ENCODE measurements around the gene SLC25A12.
"Not testable (repeated sequence)": the region's sequence is repeated elsewhere in the genome, so short reads cannot be mapped to it uniquely, and the experiment has no call there.

SLC25A12 gene, protein sequence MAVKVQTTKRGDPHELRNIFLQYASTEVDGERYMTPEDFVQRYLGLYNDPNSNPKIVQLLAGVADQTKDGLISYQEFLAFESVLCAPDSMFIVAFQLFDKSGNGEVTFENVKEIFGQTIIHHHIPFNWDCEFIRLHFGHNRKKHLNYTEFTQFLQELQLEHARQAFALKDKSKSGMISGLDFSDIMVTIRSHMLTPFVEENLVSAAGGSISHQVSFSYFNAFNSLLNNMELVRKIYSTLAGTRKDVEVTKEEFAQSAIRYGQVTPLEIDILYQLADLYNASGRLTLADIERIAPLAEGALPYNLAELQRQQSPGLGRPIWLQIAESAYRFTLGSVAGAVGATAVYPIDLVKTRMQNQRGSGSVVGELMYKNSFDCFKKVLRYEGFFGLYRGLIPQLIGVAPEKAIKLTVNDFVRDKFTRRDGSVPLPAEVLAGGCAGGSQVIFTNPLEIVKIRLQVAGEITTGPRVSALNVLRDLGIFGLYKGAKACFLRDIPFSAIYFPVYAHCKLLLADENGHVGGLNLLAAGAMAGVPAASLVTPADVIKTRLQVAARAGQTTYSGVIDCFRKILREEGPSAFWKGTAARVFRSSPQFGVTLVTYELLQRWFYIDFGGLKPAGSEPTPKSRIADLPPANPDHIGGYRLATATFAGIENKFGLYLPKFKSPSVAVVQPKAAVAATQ

DNA sequence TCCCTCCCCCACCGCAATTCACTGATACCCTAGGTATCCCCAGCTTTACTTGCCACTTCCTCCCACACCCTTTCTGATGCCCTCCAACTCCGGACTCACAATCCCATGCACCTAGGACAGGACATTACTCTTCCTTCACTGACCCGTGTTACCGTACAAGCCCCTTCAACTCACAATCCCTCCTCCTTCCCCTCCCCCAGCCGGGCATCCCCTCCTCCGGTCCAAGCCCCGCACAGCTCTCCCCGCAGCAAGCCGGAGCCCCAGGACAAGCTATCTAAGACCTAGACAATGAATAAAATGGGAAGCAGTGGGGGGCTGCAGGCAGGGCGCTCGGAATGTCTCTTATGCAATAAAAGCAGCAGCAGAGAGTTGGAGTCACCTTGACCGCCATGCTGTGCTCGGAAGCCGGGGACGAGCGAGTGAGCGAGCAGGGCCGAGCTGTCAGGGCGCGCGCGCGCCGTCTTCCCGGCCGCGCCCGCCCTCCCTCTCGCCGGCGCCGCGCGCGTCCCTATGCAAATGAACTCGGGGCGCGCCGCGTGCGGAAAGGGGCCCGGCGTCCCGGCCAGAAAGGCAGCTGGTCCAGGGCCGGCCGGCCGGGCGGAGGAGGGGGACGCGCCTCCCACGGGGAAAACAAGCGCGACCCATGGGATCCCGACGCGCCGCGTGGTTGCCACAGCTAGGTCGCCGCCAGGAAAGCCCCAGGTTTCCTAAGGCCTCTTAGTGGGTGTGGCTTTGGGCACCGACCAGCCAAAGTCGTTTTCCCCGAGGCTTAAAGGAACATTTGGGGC, at the start of gene SLC25A12:
Gene SLC25A12 (minus strand): TSS at position 421 of the 788 bp plus-strand sequence. CDS start 30 bp downstream, at position 391.
- DNase-seq = peak; percentile 60

DNA sequence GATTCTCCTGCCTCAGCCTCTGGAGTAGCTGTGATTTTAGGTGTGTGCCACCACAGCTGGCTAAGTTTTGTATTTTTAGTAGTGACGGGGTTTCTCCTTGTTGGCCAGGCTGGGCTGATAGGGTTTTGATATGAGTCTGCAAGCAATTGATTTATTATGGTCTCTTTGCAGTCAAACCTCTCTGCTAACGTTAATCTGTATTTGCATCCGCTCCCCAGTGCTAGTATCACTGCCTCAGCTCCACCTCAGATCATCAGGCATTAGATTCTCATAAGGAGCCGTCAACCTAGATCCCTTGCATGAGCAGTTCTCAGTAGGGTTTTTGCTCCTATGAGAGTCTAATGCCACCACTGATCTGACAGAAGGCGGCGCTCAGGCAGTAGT, 47.3 kb upstream of the SLC25A12 start:
- no peak for DNase-seq

GRCh38 chr2:171939743-171940071, 45.7 kb upstream of the SLC25A12 start:
- DNase-seq = no peak

DNA sequence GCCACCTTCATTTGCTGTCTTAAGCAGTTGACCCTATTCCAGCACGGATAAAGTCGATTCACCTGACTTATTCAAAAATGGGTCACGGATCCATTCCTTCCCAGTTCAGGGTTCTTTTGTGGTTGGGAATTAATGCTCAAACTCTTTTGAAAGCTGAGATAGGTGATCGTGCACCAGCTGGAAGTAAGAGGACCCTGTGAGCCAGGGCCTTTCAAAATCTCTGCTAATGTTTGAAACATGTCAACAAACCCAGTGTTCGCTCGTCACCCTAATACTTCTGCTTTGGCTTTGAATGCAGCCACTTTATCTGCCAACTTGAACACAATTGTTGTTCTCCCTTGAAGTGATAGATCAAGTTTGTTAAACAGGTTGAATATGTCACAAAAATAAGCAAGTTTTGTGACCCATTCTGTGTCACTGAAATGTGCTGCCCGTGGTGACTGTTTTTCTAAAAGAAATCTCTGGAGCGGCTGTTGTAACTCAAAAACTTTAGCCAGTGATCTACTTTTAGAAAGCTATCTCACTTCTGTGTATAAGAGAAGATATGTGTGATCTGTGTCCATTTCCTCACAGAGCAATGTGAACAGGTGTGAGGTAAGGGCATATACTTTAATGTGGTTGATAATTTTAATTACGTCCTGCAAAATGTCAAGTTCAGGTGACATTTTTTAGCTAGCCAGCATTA, 45.2 kb upstream of the SLC25A12 start:
- DNase-seq = no peak

- no peak for DNase-seq
Measured at GRCh38 chr2:171930385-171930784, 36.3 kb upstream of the SLC25A12 start.

DNA sequence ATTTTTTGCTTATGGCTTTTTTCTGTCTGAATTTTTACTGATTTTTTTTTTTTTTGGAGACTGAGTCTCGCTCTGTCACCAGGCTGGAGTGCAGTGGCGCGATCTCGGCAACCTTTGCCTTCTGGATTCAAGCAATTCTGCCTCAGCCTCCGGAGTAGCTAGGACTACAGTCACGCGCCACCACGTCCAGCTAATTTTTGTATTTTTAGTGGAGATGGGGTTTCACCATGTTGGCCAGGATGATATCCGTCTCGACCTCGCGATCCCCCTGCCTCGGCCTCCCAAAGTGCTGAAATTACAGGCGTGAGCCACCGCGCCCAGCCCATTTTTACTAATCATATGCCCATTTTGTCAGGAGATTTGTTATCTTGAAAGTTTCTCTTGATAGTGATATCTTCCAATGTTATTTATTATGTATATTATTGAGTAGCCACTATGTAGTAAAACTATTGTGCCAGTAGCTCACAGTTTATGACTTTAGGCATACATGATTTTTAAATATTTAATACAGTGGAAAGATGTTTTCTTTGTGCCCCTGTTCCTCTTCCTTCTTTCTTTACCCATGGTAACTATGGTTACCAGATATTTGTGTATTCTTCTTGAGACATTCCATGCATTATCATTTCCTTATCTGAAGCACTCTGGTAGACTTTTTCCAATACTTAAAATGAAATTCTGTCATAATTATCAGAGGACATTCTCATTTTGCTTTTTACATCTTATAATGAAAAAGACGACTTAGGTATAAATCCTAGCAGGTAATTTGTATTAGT, 30.3 kb upstream of the SLC25A12 start:
- no peak for DNase-seq

GRCh38 chr2:171923206-171923605, 29.2 kb upstream of the SLC25A12 start:
- DNase-seq = no peak

DNA sequence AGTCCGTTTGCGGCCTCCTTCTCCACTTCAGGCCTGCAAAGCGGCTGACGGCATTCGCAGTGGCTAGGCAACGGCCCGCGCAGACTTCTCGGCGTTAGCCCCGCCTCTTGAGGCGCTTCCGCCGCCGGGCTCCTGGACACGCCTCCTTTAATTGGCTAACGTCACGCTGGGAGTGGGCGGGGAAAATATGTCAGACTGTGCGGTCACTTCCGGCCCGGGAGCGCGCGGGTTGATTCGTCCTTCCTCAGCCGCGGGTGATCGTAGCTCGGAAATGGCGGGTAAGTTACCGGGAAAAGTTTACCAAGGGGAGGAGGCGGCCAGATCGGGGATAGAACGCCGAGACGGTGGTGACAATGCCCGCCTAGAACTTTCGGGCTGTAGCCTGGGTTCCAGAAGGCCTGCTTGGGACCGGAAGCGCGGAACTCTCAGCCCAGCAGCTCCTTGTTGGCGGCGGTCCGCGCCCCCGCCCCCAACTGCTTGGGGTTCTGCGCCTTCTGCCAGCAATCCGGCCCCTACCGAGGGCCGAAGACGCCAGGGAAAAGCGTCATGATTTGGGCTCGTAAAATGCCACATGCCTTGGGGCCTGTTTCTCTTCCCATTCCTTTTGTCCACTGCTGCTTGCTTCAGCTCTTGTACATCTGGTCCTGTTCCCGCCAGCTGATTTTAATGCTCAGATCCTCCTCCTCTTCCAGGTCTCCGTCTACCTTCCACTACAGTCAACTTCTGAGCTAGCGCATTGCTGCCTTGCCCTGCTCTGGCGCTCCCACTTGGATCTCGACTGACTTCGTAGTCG, 28.4 kb upstream of the SLC25A12 start, which contains the start of gene HAT1:
Gene HAT1 (plus strand): TSS at position 232 of the 793 bp plus-strand sequence. CDS start 40 bp downstream, at position 272.
- DNase-seq = peak; percentile 88

DNA sequence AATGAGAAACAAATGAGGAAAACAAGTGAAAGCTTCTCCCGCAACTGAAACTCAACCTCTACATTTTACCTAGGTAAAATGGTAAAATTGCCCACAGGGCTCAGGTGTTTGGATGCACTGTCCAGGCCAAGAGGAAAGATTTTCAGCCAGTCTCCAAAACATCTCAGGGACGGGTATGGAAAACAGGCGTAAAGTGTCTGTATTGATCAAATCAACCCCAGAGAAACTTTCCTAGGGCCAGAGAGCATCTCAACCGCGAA, 27.9 kb upstream of the SLC25A12 start:
- DNase-seq = no peak

DNA sequence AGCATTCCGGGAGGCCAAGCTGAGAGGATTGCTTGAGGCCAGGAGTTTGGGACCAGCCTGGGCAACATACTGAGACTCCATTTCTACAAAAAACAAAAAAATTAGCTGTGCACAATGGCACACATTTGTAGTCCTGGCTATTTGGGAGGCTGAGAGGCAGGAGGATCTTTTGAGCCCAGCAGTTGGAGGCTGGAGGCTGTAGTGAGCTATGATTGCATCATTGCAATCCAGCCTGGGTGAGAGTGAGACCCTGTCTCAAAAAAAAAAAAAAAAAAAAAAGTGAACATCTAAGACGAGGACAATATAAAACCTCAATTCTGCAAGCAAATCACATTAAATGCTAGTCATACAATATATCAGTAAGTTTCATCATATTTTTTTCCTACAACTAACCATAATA, 25.4 kb upstream of the SLC25A12 start:
- DNase-seq = no peak

DNA sequence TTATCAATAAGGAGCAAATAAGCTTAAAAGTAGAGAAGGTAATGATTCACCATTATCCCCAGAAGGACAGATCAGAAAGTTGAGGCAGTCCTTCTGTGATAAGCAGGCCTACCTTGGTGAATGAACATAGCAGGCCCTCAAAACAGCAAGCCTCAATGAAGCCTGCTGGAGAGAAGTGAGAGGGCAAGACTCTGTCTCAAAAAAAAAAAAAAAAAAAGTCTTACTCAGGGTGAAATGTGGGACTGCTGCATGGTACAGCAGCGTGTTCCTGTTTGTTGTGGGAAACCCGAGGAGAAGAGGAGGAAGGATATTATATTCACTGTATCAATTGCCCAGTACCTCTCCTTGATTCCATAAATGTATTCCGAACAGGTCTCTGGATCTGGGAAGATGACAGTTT, 19.5 kb upstream of the SLC25A12 start:
- DNase-seq = no peak

GRCh38 chr2:171910494-171910893, 16.4 kb upstream of the SLC25A12 start:
- DNase-seq = no peak

DNA sequence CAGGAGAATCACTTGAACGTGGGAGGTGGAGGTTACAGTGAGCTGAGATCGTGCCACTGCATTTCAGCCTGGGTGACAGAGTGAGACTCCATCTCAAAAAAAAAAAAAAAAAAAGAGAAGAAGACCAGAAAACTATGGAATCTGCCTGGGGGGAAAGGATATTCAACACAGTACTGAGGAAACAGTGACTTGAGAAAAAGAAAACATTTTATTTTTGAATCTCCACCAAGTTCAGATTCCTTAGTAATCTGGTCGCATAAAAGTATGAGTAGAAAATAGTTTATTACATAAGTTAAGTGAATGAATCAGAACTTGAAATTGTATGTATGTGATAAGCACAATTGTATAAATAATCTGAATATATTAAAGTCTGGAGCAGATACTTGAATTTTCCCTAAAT, 15.2 kb upstream of the SLC25A12 start:
- no peak for DNase-seq

DNA sequence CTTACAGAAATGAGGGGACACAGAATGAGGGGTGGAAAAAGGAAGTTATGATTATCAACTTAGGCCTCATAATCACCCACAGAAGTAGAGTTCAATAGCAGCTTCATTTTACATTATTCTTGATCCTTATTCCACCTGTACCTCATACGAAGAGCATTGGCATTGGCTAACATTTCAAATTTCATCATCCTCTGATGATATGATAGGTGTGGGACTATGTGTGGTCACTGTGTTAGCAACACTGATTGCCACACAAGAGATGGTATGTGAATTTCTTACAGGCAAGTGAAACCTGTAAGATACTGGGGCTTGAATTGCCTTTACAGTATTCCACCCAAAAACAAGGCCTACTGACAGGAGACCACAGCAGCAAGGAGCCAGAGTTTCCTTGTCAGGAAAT, 14.2 kb upstream of the SLC25A12 start:
- no peak for DNase-seq

DNA sequence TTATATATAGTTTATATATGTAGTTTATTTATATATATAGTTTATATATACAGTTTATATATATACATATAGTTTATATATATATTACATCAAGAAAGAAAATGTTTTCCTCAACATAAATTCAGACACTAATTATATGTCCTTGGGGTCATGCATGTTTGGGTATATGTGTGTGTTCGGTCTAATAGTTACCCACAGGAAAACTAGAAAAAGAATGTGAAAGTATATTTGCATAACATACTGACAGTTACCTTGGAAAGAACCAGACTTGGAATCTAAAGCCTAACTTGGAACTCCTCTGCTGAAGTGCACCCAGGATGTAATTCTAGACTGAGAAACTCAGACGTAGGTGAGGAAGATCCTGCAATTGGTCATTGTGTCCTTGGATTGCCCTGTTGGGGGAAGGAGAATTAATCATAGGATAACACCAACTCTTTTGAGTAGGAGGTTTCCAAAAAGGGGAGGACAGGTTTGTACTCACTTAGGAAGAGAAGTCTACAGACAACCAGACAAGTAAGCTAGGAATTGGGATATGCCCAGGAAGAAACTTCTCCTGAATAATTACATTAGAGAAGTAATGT, 8.9 kb upstream of the SLC25A12 start:
- DNase-seq = no peak

DNA sequence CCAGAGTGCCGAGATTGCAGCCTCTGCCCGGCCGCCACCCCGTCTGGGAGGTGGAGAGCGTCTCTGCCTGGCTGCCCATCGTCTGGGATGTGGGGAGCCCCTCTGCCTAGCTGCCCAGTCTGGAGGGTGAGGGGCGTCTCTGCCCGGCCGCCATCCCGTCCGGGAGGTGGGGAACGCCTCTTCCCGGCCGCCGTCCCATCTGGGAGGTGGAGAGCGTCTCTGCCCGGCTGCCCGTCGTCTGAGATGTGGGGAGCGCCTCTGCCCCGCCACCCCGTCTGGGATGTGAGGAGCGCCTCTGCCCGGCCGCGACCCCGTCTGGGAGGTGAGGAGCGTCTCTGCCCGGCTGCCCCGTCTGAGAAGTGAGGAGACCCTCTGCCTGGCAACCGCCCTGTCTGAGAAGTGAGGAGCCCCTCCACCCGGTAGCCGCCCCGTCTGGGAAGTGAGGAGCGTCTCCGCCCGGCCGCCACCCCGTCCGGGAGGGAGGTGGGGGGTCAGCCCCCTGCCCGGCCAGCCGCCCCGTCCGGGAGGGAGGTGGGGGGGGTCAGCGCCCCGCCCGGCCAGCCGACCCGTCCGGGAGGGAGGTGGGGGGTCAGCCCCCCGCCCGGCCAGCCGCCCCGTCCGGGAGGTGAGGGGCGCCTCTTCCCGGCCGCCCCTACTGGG, 5.7 kb upstream of the SLC25A12 start:
- DNase-seq = not testable (repeated sequence)

DNA sequence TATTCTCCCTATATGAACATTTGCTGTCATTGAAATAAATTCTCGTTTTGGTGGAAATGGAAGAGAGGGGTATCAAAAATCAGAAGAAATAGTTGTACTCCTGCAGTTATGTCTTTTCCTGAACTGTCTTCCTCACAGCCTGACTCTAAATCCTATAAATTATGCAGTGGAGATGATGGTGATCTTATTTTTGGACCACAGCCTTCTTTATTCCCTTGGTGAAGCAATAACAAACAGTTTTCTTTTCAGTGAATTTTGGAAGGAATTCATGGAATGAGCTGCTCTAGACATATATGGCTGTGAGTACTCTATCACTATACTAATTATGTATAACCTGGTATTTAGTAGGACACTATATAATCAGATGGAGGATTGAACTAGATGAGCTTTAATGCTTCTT, 1.7 kb upstream of the SLC25A12 start:
- DNase-seq = no peak

DNA sequence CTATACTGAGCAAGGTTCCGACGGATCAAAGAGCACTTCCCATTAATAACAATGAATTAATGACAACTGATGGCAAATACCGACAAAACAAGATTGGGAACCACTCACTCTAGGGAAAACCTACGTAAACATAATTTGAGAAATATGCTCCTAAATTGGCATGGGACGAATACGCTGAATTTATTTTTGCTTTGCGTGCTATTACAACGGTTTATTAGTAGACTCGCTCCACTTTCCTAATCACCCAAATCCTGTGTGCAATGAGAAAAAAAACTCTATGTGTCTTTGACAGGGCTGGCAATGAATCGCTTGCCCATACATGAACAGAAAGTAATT, 536 bp upstream of the SLC25A12 start:
- no peak for DNase-seq

DNA sequence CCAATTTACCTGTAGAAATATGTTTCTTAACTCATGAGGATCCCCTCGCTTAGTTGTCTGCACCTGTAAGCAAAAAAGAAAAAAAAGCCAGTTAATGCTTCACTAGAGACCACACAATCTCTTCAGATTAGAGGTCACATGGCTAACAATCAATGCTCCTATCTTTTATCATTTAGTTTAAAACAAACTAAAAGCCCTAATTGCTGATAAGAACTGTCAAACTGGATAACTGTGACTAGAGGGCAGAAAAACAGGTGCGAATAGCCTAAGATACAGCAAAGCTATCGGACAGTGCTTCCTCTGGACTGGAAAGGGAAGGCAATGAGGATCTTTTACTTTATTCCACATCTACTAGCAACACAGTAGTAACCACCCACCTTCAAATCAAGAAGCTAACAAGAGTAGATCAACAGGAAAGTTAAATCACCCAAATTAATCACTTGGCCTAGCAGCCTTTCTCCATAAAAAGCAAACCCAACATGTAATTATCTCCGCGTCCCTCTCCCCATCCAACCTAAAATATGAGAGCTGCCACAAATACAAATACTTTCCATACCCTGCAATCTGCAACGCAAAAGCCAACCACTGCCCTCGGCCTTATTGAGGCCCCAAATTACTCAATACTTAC, 734 bp downstream of the SLC25A12 start:
- no peak for DNase-seq

GRCh38 chr2:171889808-171890207, 4.2 kb downstream of the SLC25A12 start:
- no peak for DNase-seq
